ENCODE results near the gene CTBP1.
A peak's percentile ranks its signal among the peaks of the same experiment; 100 is the strongest.
"Not testable (repeated sequence)": the region's sequence is repeated elsewhere in the genome, so short reads cannot be mapped to it uniquely, and the experiment has no call there.

CTBP1 gene

DNA sequence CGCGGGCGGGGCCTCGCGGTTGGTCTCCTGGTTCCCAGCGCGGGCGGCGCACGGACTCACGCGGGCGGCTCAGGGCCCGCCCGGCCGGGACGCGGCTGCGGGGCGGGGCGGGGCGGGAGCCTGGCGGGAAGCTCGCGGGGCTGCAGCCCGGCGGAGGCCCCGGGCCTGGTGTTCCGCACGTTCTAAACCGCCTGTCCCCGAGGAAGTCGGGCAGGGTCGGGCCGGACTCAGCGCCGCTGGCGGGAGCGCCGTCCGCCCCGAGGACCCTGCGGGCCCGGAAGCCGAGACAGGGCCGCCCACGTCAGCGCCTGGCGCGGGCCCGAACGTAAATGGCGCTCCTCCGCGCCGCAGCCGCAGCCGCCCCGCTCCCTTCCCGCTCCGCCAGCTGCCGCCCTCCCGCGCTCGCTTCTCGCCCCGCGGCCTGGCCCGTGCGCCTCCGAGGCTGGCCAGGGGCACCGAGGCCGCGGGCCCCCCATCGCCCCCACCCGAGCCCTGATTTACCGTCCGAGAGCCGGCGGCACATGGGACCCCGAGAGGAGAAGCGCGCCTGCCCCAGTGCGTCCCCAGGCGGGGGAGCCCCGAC lies 309 bp upstream of the CTBP1 start:
- peak; percentile 73 to 87 for DNase-seq

DNA sequence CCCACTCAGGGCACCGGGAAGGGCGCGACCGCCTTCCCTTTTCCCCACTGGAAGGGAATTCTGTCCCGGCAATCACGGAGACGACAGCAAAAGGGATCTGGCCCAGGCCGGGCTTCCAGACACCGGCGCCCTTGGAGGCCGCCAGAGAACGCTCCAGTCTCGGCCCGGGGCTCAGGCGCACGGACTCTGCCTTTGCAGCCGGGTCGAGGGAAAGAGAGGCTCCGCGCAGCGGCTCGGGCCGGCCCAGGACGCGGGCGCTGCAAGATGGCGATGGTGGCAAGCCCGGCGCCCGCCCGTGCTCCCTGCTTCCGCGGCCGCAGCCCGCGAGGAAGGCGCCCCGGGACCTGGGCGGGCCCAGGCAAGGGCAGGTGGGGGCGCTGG lies 1.1 kb downstream of the CTBP1 start:
- DNase-seq, result no peak

DNA sequence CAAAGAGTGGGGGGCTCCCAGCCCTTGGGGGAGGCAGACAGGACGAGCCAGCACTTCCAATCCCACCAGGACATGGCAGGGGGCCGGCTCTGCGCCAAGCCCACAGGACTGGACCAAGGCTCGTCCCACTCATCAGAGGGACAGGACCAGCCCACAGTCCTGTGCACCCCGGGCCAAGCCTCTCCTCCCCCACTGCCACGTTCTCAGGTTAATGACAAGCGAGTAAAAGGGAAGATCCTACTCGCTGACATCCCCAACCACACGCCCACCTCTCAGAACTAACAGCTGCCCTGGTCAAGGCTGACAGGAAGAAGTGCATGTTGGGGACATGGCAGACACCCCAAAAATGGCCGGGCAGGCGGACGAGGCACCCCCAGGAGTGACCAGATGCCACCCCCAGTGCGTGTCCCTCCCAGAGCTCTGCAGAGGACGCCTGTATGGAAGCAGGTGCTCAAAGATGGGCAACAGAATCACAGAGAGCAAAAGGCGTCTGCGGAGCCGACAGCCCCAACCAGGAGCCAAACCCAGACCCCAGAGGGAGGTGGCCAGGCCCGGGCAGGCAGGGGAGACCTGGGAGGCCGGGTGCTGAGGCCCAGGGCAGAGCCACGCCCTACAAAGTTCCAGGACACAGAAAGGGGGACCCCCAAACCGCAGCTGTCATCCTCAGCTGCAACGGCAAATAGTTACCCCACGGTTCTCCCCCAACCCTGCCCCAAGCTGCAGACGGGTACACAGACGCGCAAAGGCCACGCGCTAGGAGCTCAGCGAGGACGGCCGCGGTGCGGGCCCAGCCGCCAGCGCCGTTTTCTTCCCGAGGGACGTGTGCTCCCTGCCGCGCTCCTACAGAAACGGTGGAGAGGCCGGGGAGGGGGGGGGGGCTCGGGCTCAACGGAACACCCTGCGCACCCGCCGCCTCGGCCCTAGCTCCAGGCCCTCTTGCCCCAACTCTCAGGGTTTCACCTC lies 1.7 kb downstream of the CTBP1 start:
- no peak for DNase-seq

DNA sequence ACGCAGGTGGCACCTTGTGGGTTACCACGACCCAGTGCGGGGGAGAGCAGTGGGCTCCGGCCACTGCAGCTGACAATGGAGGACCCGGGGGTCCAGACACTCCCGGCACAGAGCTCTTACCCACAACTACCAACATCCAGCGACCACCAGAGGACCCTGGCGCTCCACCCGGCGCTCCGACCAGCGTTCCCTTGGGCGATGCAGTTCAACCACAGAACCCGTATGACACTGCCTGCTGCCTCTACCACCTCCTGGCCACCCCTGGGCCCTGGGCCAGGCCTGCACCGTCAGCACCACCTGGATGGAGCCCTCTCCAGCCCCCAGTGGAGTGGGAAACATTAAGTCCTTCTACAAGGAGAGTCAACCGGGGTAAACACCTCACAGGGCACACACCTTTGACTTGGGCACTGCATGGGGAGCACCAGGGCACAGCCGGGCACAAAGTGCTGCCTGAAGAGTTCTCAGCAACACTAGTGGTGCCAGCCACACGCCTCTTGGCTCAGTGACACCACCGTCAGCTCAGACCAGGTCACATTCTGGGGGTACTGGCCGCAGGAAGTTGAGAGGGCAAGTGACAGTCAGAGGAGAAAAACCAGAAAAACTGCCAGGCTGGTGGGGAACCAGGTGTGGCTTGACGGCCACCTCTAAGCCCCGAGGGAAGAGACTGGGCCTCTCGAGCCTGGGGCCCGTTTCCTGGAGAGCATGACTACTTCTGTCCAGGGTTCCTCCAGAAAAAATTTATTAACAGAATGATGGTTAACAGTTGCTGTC lies 2.6 kb downstream of the CTBP1 start:
- no peak for DNase-seq

DNA sequence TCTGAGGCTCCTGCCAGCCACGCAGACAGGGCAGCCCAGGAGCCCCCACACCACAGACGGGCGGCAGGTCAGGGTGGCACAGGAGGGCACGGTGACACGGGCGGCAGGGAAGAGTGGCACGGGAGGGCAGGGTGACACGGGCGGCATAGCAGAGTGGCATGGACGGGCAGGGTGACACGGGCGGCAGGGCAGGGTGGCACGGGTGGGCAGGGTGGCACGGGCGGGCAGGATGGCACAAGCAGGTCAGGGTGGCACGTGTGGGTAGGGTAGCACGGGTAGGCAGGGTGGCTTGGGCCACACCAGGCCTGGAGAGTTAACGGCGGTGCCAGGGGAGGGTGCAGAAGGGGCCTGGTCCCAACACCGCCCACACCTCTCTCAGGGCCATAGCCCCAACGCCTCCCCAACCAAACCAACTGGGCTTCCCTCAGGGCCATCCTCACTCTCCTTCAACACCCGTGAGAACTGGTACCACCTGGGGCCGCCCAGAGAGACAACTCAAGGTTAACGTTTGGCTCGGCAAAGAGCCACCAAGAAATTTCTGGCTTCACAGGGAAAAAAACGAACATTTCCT lies 3.4 kb downstream of the CTBP1 start:
- DNase-seq, result no peak

DNA sequence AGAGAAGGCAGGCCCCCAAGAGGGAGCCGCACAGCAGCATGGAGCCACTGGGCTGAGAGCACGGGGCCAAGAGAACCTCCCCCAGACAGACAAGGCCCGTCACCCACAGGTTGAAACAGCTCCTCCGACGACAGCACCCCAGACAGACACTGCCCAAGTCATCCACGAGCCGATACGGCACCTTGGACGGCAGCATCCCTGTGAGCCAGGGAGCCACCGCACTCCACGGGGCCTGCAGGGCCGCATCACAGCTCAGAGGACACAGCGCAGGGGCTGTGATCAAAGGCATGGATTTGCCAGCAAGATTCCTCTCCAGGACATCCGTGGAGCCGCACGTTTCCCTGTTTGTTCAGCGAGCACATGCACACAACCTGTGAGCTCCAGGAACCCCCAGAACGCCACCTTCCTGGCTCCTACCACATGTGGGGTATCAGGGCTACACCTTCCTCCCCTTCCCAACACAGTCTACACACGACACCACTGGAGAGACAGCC lies 3.9 kb downstream of the CTBP1 start:
- no peak for DNase-seq

DNA sequence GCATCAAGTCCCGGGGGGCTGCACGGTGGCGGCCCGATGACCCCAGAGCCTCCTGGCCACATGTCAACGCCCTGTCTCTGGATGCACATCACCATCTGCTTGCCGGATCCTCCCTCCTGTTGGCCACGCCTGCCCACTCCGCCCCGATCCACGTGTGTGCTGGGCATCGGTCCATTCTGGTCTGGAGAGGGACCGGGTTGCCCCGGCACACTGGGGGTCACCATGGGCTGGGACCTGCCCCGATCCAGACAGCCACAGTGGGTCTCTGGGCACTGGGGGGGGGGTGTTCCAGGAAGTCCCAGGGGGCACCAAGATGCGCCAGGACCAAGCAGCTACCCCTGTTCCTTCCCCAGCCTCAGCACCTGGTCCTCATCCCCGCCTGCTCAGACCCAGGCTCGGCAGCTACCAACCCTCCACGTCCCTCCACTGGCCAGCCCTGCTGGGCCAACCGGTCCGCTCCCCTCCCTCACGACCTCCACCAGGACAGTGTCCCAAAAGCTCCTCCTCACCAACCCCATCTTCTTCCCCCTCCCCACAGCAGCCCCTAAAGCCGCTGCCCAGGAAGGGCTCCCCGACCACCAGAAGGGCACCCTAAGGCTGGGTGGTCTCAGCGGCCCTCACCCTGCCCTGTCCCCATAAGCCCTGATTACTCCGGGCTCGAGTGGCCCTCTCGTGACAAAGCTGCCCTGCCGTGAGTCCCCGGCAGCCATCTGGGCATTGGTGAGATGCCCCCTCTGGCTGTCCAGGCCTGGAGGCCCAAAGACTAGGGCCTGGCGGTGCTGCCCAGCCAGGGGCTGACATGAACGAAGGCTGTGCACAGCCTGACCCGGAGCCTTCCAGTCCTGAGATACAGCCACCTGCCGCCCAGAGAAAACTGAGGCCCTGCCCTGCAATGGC lies 4.6 kb downstream of the CTBP1 start:
- DNase-seq, result no peak

DNA sequence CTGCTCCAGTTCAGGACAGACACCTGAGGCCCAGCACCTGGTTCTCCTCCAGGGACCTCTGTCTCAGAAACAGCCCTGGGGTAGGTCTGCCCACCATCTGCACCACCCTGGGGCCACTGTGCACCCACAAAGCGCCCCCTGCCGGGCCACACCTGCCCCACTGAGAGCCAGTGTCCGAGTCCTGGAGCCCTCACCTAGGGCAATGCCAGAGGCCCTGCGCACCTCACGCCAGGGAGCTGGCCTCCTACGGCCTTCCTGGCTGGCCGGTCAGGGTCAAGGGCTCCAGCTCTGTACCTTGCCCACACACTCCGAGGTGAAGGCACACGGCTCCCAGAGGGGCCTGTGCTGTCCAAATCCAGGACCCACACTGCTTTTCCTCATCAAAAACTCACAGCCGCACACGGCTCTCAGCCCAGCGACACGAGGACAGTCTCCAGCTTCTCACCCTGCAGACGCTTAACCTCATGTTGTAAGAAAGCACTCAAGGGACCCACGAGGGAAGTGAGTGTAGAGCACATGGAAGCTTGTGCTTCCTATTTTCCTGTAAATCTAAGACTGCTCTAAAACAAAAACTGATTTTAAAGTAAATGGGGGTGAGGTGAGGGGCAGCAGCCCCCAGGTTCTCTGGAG lies 5.4 kb downstream of the CTBP1 start:
- DNase-seq, result no peak

DNA sequence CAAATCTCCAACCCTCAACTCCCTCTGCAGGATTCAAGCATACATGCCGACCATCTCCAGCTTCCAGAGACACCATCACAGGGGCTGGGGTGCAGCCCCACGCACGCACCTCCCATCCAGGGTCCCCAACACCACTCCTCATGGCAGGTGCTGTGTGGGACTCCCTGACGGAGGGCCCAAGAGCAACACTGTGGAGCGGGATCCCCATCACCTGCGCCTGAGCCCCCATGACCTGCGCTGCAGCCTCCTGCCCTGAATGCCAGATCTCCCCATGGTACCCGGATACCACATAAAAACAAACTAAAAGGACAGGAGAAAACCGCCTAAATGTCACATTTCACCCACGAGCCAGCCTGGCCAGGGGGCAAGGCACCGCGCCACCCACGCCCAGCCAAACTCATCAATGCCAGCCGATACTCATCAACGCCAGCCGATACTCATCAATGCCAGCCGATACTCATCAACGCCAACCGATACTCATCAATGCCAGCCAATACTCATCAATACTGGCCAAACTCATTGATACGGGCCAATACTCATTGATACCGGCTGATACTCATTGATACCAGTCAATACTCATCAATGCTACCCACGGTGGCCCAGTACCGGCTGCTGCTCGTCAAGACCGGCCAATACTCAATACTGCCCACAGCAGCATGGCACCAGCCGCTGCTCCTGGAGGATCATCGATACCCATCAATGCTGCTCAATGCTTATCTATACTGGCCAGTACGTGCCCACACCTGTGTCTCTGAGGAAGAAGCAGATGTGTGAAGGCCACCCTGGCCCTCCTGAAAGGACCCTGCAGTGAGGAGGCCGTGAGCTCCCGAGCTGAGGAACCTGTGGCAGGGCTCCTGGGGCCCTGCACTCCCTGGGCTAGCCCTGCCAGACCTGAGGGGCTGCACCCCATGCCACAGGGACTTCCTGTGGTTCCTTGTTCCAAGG lies 6.2 kb downstream of the CTBP1 start:
- DNase-seq, result no peak

DNA sequence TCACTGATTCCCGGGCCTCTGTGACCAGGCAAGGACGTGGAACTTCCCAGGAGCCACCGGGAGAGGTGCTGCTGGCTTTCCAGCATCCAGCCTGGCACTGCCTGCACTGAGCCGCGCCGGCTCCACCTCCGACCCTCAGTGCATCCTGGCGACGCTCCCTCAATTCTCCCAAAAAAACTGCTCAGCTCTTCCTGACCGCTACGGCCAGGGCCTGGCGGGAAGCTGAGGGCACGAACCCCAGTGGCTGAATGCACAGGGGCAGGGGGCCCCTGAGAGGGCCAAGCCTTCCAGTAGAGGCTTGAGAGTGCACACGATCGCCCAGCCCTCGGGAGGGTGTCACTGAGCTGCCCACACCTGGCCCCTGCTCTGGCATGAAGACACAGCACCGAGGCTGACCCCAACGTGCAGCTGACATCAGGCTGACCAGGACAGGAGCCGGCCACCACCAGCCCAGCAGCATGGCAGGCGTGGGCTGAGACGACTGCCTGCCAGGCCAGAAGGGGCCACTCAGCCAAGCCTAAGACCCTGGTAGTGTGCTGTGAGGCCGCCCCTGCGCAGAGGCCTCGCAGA lies 6.9 kb downstream of the CTBP1 start:
- no peak for DNase-seq

DNA sequence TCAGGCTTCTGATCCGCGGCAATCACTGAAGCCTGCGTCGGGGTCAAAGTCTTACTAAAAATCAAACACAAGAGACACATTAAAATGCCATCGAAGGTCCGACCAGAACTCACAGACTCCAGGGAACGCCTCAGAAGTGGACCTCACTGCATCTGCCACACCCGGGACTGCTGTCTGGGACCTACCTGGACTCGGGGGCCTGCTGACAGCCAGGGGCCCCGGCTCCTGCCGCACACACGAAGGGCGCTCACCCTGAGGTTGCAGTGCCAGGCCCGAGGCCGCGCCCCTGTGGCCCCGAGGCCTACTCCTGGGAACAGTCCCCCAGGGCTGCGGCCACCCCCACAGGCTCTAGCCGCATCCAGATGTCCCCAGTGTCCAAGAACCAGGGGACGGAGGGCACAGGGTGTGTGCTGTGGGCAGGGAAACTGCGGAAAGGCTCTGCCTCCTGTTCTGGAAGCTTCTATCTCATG lies 7.4 kb downstream of the CTBP1 start:
- DNase-seq, result no peak

DNA sequence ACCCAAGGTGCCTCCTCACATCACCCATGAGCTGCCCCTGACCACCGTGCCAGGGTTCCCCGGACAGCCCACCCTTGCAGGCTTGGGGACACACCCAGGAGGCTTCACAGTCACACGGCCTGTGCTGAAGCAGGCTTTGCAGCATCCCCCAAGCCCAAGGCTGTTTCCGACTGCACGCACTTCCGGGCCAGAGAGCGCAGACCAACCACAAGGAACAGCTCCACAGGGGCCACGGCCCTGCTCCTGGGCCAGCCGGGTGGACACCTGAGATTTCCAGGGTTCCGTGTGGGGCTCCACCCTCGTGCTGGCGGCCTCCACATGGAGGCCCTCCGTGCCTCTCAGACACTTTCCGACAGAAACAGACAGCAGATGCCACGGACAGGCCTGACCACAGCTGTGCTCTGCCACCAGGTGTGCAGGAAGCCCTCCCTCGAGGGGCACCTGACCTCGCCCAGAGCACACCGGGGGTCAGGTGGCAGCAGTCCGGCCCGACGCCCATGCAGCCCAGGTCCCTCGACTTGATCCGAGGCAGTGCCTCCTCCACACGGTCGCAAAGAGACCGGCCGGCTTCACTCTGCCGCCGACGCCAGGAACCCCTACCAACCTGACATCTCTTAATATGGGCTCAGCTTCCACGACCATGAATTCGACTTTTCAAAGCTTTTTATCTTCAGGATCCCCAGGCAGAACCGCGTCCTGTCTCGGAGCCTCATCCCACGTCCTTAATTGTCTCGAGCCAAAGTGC lies 8.0 kb downstream of the CTBP1 start:
- no peak for DNase-seq

DNA sequence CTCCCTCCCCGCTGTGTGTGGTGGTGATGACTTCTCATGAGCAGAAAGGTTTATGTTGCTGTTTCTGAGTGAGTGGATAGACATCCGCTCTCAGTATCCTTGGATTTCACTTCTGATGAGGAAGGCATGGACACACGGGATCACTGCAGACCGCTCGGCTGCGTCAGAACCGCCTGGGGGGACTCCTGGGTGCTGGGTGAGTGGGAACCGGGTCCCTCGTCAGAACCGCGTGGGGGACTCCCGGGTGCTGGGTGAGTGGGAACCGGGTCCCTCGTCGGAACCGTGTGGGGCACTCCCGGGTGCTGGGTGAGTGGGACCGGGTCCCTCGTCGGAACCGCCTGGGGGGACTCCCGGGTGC lies 9.0 kb downstream of the CTBP1 start:
- DNase-seq, result no peak

DNA sequence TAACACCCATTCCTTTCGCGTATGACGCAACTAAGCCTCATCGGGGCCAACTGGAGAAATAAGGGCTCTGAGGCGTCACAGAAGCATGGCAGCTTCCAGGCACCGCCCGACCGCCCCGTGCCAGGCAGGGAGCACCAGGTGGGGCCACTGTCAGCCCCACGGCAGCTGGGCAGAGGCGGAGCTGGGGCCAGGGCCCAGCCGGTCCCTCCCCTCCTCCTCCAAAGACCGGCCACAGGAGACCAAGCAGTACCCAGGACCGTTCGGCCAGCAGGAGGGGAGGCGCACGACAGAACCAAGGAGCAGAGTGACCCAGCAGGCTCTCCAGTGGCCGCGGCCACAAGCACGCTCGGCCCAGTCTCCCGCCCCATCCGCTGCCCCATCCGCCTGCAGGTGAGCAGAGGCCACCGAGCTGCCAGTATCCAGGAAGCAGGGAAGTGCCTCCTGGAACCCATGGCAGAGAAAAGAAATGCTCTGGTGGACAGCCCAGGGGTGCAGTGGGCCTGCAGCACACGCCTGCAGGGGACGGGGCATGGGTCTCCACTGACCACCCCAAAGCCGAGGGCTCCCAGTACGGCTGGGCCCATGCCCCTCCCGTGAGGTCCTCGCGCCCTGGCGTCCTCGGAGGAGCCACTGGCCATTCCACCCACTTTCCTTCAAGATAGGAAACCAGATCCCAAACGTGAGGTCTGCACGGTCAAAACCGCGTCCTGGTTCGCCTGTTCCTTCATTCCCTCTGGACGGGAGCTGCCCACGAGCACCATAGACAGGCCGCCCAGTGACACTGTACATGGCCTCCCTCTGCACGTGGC lies 9.6 kb downstream of the CTBP1 start:
- no peak for DNase-seq

DNA sequence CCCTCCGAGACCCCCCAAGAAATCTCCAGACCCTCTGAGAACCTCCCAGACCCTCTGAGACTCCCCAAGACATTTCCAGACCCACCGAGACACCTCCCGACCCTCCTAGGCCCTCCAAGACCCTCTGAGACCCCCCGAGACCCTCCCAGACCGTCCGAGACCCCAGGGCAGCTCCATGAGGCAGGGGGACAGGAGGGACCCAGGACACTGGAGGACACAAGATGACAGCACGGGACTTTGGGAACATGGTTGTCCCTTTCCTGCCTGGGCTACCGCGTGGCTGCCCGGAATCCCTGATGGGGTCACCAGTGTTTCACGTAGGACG lies 10.3 kb downstream of the CTBP1 start:
- no peak for DNase-seq

DNA sequence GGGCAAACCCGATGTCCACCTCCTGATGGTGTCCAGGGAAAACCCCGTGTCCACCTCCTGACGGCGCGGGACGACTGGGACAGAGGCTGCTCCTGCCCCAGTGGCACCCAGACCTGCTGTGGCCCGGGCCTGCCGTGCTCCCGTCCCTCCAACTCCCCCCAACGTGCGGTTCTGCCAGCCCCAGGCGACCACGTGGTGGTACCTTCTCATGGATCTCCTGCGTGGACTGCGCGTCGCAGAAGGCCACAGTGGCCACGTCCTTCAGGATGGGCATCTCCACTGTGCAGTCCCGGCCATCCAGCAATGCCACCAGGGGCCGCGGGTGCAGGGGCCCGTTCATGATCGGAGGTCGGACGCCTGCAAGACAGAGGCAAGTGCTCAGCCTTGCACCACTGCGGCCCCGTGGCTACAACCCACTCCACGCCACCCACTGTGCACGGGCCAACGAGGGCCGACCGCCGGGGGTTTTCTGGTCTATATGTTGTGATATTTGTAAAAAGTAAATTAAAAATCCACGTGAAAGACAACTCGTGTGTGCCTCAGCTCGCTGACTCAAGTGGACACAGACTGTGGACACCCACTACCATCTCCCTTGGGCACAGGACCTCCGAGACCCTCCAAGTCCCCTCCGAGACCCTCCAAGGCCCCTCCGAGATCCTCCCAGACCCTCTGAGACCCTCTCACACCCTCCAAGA lies 10.8 kb downstream of the CTBP1 start:
- no peak for DNase-seq

DNA sequence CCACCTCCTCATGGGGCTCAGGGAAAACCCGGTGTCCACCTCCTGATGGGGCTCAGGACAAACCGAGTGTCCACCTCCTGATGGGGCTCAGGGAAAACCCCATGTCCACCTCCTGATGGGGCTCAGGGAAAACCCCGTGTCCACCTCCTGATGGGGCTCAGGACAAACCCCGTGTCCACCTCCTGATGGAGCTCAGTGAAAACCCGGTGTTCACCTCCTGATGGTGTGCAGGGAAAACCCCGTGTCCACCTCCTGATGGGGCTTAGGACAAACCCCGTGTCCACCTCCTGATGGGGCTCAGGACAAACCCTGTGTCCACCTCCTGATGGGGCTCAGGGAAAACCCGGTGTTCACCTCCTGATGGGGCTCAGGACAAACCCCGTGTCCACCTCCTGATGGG lies 11.7 kb downstream of the CTBP1 start:
- not testable (repeated sequence) for DNase-seq

DNA sequence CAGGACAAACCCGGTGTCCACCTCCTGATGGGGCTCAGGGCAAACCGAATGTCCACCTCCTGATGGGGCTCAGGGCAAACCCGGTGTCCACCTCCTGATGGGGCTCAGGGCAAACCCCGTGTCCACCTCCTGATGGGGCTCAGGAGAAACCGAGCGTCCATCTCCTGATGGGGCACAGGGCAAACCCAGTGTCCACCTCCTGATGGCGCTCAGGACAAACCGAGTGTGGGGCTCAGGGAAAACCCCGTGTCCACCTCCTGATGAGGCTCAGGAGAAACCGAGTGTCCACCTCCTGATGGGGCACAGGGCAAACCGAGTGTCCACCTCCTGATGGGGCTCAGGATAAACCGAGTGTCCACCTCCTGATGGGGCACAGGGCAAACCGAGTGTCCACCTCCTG lies 12.1 kb downstream of the CTBP1 start:
- not testable (repeated sequence) for DNase-seq

All from NCI-H1930 (cell line).